ENCODE measurements around the gene THRA.

- TF ChIP-seq CTCF (IDR thresholded peaks at IDR 0.05) (no peak), POLR2AphosphoS5 (IDR thresholded peaks at IDR 0.05) (no peak), POLR2A (IDR thresholded peaks at IDR 0.05) (no peak), EP300 (IDR thresholded peaks at IDR 0.05) (no peak)
Observed at GRCh38 chr17:40084477-40084876, 21.7 kb downstream of the THRA start.
